HG02571 (cell line): ENCODE results near the gene TERT.
"Not testable (repeated sequence)": the region's sequence is repeated elsewhere in the genome, so short reads cannot be mapped to it uniquely, and the experiment has no call there.

Experiments
- ATAC-seq: cut with Tn5 transposase; IDR thresholded peaks from one replicate; pipeline ENCODE4 v1.9.1; 2021; ENCODE audit warnings: mild to moderate bottlenecking, moderate library complexity; ENCODE audit not compliant: unreplicated experiment

The TERT gene

DNA sequence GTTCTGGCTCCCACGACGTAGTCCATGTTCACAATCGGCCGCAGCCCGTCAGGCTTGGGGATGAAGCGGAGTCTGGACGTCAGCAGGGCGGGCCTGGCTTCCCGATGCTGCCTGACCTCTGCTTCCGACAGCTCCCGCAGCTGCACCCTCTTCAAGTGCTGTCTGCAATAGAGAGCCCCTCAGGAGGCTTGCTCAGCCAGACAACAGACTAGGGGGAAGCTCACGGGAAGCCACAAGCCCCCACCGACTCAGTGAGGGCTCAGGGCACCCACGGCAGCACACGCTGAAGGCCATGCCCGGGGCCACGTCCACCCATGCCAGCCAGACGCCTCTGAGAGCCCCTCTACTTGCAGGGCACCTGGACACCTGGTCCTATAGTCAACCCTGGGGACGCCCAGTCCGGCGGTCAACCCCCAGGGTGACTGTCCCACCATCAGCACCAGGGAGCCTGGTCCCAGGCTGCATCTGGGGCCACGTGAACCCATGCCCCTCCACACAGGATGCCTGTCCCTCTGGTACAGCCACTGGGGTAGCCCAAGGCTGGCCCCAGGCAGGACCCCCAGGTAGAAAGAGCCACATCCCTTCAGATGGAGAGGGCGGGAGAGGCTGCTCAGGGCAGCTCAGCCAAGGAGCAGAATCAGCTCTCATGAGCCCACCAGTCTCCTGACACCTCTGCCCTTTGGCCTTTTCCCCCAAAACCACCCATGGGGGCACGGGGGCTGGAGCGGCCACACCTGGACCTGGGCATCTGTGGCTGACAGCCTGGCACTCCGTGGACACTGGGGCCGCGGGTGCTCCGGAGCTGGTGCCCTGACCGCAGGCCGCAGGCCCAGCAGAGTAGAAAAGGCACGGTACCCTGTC lies 14.5 kb downstream of the TERT start:
- no peak for ATAC-seq

DNA sequence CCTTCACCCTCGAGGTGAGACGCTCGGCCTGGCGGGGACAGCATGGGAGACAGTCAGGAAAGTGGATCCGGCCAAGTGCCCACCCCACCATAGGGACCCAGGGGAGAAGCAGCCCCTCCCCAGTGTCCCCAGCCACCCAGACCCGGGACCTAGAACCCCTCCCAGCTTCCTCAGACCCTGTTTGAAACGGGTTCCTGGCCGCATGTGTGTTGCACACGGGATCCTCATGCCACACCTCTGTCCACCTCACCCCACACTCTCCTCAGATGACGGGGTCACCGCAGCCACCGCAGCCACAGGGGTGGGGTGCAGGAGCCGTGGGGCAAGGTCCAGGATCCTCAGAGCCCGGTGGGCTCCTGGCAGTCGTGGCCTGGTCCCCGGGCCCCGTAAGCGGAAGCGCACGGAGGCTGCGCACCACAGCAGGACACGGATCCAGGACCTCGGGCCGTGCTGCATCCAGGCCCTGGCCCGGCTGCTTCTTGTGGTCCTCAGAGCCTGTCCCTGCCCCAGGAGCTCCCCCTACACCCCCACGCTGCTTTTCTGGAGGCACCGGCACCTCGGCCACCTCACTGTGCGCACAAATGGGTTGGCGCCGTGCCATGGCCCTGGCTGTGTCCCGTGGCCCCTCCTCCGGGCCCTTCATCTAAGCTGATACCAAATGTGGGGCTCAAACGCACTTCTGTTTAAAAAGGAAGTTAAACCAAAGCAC lies 15.3 kb downstream of the TERT start:
- ATAC-seq = no peak

DNA sequence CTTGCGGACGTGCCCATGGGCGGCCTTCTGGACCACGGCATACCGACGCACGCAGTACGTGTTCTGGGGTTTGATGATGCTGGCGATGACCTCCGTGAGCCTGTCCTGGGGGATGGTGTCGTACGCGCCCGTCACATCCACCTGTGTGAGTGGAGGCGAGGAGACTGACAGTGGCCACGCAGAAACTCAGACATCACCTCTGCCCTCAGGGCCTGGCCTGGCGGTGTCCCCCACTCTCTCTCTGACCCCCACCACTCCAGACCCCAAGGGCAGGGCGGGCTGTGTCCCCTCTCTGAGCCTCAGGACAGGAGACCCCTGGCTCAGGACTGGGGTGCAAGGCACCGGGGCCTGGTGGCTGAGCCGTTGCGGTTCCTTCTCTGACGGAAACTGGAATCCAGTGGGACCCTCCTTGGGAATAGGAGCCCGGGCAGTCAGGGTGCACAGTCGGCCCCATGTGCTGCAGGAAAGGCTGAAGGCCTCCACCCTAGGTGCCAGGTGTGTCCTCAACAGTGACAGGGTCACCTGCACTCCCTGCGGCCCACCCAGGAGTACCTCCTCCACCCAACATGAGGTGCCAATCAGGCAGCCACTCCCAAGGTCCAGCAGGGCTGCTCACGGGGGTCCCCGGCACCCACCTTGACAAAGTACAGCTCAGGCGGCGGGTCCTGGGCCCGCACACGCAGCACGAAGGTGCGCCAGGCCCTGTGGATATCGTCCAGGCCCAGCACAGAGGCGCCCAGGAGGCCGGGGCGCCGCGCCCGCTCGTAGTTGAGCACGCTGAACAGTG lies 16.0 kb downstream of the TERT start:
- no peak for ATAC-seq

DNA sequence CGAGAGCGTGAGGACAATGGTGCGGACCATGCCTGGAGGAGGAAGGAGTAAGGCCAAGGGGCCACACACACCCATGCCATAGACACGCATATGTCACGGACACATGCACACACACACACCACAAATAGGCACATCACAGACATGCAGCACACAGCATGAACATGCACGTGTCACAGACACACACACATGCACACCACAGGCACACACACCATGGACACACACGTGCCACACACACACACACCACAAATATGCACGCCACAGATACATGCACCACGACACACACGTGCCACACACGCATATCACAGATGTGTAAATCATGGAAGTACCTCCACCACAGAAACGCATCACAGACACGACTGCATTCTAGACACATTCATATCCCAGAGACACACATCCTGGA lies 16.7 kb downstream of the TERT start:
- ATAC-seq = no peak

DNA sequence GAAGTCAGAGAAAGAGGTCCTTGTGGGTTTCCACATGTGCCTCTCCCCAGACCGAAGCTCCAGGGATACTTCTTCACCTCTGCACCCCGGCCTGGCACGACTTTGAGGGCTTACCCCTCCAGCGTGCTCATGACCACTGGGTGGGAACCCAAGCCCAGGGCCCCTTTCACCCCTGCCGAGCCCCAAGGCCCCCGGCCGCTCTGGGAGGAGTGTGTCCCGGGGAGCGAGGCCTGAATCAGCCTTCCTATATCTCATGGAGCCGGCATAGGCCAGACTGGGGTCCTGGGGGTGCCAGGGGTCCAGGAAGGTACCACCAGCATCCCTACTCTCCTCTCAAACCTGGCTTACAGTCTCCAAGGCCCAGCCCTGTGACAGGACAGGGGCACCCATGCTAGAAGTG lies 17.1 kb downstream of the TERT start:
- no peak for ATAC-seq

DNA sequence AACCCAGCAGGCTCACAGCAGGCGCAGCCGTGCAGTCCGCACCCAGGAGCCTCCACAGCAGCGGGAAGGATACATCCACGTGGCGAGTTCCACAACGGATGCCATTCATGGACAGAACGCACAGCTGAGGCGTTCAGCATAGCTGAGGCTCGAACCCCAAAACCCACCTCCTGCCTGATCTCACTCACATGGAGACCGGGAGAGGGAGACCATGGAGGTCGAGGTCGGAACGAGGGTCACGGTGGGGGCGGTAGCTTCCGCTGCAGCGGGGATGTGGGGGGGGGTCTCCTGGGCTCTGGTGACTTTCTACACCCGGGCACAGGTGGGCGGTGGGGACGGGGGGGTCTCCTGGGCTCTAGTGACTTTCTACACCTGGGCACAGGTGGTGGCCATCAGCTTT lies 17.5 kb downstream of the TERT start:
- no peak for ATAC-seq

DNA sequence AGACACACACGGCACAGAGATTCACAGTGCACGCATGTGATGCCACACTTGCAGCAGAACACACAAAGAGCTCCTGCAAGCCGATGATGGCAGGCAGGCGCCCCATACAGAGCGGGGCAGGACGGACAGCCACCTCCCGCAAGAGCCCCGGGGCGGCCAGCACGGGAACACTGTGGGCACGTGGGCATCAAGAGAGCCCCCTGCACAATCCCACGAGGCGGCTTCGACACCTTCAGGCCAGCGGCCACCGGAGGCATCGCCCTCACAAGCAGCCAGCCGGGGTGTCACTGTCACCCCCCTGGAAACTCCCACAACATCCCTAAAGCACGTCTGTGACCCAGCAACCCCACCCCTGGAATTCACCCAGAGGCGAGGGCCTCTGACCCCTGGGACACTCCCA lies 17.9 kb downstream of the TERT start:
- no peak for ATAC-seq

DNA sequence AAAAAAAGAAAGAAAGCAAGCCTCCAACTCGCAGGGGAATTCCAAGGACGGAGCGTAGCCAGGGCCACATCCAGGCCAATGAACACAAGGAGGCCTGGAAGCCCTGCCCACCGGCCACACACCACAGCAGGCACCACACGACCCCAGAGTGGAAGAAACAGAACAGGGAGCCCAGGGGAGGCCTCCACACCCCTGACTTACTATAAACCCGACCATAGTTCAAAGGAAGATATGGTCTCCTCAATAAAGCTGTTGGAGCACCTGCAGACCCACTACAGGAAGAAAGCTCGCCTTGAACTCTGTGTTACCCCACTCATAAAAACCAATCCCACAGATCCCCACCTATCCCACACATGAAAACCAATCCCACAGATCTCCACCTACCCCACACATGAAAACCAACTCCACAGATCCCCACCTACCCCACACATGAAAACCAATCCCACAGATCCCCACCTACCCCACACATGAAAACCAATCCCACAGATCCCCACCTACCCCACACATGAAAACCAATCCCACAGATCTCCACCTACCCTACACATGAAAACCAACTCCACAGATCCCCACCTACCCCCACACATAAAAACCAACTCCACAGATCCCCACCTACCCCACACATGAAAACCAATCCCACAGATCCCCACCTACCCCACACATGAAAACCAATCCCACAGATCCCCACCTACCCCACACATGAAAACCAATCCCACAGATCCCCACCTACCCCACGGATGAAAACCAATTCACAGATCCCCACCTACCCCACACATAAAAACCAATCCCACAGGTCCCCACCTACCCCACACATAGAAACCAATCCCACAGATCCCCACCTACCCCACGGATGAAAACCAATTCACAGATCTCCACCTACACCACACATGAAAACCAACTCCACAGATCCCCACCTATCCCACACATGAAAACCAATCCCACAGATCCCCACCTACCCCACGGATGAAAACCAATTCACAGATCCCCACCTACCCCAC lies 19.2 kb downstream of the TERT start:
- not testable (repeated sequence) for ATAC-seq

DNA sequence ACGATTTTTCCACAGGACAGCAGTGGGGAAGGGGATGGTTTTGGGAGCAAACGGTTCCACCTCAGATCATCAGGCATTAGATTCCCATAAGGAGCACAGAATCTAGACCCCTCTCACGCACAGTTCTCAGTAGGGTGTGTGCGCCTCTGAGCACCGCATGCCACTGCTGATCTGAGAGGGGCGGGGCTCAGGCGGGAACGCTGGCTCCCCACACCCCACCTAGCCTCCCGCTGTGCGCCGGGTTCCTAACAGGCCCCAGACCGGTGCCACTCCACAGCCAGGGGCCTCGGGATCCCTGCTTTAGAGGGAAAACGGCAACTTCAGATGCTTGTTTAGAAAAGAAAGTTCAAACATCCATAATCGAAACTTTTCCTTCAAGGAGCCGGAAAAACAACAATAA lies 20.4 kb downstream of the TERT start:
- ATAC-seq = no peak

DNA sequence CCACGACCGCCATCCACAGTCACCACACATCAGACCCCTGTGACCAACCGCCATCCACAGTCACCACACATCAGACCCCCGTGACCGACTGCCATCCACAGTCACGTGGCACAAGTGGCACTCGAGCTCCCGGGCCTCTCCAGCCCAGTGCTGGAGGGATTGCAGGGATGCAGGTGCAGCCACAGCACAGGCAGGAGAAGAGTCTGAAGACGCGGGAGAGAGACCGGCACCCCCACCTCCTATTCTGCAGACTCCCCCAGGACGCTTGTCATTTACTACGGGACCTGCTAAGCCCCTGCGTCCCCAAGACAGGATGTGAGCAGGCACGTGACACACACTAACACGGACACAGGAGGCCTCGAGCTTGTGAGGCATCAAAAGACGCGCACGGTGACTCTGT lies 21.1 kb downstream of the TERT start:
- ATAC-seq = no peak

DNA sequence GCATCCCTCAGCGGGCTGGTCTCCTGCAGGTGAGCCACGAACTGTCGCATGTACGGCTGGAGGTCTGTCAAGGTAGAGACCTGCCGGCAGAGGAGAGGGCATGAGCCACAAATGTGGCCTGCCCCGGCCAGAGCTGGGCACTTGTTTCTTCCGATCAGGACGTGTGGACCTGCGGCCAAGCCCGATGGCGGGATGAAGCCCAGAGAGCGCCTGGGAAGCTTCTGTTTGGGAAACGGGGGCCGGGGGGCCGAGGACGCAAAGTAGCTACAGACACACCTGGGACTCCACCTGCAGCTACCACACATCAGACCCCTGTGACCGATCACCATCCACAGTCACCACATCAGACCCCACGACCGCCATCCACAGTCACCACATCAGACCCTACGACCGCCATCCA lies 22.7 kb downstream of the TERT start:
- no peak for ATAC-seq

DNA sequence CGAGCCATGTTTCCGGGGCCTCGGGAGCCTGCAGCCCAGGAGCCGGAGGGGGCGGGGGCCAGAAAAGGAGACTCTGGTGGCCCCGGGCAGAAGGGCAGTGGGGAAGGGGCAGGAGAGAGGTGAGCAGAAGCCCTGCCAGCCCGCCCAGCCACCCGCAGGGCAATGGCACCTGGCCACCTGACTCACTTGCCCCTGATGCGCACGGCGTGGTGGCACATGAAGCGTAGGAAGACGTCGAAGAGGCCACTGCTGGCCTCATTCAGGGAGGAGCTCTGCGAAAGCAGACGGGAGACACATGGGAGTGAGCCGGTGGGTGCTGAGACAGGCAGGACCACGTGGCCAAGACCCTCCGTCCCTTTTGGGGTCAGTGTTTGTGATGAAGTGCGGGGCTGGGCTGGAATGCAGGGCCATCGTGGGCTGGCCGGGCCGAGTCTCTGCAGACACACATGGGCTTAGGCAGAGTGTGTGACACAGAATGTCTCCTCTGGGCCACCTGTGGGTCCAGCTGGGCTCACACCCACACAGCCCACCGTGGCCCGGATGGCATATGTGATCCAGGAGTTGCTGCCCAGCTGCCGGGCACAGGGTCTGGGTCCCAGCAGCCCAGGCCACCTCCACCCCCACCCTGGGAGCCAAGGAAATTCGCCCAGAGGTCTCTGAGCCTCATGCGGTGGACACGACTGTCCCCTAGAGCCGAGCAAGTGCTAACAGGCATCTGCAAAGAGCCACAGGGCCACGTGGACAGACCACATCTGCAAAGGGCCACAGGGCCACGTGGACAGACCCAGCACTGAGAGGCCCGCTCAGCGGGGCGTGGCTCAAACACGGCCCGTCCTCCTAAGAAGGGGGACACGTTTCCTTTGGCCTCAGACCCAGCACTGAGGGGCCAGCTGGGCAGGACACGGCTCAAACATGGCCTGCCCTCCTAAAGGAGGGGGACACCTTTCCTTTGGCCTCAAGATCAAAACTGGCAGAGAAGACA lies 23.6 kb downstream of the TERT start:
- ATAC-seq = no peak

DNA sequence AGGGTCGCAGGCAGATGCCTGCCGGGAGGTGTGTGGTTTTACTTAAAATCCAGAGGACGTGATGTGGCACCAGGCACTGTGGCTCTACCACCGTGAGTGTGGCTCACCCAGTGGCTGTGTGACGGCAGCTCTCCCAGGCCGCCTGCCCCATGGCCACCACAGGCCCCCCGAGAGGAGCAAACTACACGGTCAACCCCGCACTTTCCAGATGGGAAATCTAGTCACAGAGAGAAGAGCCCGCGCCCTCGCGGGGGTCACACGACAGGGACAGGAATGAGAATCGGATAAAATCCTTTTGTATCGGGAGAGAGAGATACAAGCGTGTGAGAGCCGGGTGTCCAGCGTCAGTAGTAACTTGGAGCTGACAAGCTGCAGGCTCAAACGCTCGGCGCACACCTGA lies 24.4 kb downstream of the TERT start:
- no peak for ATAC-seq

DNA sequence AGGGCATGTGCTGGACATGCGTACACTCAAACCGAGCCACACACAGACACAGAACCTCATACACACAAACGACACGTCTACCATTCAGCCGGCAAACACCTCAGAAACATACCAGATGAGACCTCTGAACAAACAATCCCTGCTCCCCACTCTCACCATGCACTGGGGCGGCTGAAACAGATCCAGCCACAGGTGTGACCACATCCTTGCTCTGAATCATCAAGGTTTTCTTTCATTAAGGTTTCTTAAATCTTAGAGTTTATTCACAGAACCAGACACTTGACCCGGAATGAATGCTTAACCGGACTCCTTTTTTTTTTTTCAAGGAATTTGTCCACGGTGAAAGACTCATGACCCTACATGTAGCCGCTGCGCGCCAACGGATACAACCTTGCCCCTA lies 26.2 kb downstream of the TERT start:
- no peak for ATAC-seq

DNA sequence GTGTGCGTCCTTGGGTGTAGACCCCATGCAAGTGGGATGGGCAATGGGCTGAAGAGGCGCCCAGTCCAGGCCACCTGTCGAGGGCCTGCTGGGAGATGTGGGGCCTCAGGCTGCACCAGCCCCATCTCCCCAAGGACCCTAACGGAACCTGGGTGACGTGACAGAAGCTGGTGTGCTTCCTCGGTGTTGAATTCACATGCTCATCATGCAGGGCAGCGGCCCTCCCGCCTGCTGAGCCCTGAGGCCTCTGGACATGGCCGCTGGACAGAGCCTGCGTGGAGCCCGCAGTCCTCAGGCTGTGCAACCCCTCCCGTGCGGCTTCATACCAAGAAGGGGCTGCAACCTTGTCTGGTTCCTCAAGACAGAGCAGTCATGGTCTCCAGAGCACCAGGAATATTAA lies 26.8 kb downstream of the TERT start:
- no peak for ATAC-seq

DNA sequence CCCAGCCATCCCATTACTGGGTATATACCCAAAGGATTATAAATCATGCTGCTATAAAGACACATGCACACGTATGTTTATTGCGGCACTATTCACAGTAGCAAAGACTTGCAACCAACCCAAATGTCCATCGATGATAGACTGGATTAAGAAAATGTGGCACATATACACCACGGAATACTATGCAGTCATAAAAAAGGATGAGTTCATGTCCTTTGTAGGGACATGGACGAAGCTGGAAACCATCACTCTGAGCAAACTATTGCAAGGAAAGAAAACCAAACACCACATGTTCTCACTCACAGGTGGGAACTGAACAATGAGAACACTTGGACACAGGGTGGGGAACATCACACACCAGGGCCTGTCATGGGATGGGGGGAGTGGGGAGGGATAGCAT lies 27.4 kb downstream of the TERT start:
- not testable (repeated sequence) for ATAC-seq

DNA sequence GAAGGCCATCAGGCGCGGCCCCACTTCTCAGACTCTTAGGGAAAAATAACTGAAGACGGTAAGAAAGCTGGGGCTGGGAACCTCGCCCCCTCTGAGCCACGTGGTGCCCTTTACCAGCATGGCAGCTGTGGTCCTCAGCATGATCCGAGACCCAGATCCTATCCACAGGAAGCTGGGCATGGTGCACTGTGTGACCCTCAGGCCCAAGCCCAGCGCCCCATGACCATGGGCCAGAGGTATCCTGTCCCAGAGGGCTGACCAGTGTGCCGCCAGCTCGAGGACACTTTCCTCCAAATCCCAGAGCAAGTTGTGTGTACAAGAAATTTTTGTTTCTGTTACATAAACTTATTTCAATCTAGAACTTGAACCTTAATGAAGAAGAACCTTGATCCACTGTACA lies 28.1 kb downstream of the TERT start:
- no peak for ATAC-seq

DNA sequence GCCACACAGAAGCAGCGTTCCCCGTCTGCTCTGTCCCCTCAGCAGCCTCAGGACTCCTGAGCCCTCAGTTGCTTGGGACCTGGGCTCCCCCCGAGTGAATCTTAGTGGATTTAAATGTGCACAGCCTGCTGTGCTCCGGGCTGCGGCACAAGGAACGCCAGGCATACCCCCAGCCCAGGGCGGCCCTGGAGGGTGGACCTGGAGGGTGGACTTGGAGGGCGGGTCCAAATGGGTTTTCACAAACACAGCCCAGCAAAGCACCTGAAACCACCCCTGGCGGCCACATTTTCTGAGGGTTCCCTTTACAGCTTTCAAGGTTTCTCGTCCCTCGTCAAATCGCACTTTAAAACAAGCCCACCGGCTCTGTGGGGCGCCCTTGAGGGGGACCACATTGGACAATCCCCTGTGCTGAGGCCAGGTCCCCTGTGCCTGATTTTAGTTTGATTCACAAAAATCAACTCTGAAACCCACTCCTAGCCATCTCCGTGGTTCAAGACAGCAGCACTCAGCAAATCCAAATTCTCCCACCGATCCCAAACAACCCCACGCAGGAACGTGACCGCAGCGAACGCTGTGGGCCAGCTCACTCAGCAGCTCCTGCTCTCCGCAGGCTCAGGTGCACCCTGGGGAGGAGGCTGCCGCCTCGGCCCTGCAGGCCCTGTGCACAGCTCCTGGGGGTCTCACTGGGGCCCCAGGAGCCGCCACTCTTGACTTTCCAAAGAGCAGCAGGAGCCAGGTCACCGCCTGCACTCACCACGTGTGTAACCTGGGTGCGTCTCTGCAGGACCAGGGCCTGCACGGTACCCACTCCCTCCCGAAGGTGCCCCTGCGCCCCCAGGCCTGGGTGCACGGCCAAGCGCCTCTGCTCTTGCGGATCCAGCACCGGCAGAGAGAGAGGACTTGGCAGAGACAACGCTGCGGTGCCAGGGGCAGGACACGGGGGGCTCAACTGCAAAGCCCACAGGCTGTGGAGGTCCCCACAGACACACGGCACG lies 29.1 kb downstream of the TERT start:
- no peak for ATAC-seq
